ENCODE results near the gene GCN1. TPM values are rescaled to one million over a fixed set of nuclear protein-coding genes. Genes with fewer than 3 reads are reported as not detected.

The GCN1 gene
- total and polyA plus RNA-seq, 4 donors, result 19.3 to 93.6 (median 53.1) TPM

DNA sequence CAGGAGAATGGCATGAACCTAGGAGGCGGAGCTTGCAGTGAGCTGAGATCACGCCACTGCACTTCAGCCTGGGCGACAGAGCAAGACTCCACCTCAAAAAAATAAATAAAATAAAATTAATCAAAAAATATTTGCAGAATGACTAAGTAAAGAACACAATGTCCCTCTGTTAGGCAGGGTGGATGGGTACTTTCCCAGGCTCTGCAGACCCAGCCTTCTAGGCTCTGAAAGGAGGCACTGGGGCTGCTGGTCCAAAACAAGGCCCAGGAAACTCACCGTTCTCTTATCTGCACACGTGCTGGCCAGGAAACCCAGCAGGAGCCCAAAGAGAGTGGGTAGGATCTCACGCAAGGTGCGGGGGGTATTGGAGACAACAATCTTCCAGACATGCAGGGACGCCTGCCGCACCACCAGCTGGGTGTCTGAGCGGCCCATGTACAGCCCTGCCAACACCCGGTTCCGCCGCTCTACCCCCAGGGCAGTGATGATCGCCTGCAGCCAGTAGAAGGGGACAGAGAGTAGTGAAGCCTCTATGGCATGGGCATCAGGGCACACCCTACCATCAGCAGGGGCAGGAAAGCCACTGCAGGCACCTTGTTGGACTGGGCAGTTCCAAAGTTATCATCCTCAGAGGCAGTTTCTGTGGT is 52.2 kb downstream of the GCN1 start:
- Histone ChIP-seq H3K4me1 (ENCODE audit: control insufficient read depth in 5 of 5, insufficient read depth in 5 of 5, low read length in 5 of 5) (no peaks in the 10 kb centered on the region), H3K9ac (ENCODE audit: insufficient read depth in 1 of 2, low read length in 2 of 2) (no peak overlapping the region), H3K27me3 (ENCODE audit: control insufficient read depth in 3 of 3, insufficient read depth in 3 of 3, low read length in 2 of 3) (no peaks in the 10 kb centered on the region), H3K4me3 (no peak overlapping the region), H3K36me3 (ENCODE audit: control insufficient read depth in 4 of 4, insufficient read depth in 4 of 4, low read length in 4 of 4) (peaks cover 43 to 69% (median 63%) of the 10 kb centered on the region in 4 donors), H3K27ac (ENCODE audit: low read depth in 1 of 2, low read length in 1 of 2) (no peak overlapping the region), H3K9me3 (ENCODE audit: control insufficient read depth in 4 of 4, insufficient read depth in 3 of 4, low read length in 3 of 4) (no peaks in the 10 kb centered on the region)
- TF ChIP-seq, protein P1, sequence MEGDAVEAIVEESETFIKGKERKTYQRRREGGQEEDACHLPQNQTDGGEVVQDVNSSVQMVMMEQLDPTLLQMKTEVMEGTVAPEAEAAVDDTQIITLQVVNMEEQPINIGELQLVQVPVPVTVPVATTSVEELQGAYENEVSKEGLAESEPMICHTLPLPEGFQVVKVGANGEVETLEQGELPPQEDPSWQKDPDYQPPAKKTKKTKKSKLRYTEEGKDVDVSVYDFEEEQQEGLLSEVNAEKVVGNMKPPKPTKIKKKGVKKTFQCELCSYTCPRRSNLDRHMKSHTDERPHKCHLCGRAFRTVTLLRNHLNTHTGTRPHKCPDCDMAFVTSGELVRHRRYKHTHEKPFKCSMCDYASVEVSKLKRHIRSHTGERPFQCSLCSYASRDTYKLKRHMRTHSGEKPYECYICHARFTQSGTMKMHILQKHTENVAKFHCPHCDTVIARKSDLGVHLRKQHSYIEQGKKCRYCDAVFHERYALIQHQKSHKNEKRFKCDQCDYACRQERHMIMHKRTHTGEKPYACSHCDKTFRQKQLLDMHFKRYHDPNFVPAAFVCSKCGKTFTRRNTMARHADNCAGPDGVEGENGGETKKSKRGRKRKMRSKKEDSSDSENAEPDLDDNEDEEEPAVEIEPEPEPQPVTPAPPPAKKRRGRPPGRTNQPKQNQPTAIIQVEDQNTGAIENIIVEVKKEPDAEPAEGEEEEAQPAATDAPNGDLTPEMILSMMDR (IDR thresholded peaks at IDR 0.05; ENCODE audit: control extremely low read depth, extremely low read depth), result no peak
- DNase-seq (no peak), ATAC-seq (ENCODE audit: insufficient read depth, low FRiP score) (no peak)
- WGBS, 2 donors, result 97 to 98% methylated on average over 14 of the region's 14 CpGs

DNA sequence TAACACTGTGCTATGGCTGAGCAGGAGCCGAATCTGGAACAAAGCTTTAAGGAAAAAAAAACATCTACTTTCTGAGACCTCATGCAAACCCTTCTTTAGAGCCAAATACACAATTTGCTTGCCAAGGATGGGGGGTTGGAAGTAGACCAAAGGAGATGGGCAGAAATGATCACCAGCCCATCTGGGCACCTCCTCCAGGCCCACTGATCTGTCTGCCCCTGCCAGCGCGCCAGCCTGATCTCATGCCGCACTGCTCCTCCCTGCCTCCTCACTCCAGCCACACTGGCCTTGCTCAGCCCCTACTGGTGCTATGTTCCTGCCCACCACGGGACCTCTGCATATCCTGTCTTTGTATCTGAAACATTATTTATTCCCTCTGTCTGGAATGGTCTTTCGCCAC is 53.2 kb downstream of the GCN1 start:
- Histone ChIP-seq H3K27me3 (ENCODE audit: control insufficient read depth in 3 of 3, insufficient read depth in 3 of 3, low read length in 2 of 3) (no peaks in the 10 kb centered on the region), H3K4me3 (no peak overlapping the region), H3K9ac (ENCODE audit: insufficient read depth in 1 of 2, low read length in 2 of 2) (no peak overlapping the region), H3K36me3 (ENCODE audit: control insufficient read depth in 4 of 4, insufficient read depth in 4 of 4, low read length in 4 of 4) (peaks cover 38 to 70% (median 65%) of the 10 kb centered on the region in 4 donors), H3K27ac (ENCODE audit: low read depth in 1 of 2, low read length in 1 of 2) (no peak overlapping the region), H3K4me1 (ENCODE audit: control insufficient read depth in 5 of 5, insufficient read depth in 5 of 5, low read length in 5 of 5) (no peaks in the 10 kb centered on the region), H3K9me3 (ENCODE audit: control insufficient read depth in 4 of 4, insufficient read depth in 3 of 4, low read length in 3 of 4) (no peaks in the 10 kb centered on the region)
- 96 to 98% methylated on average over 6 of the region's 6 CpGs for WGBS, 2 donors
- DNase-seq (no peak), ATAC-seq (ENCODE audit: insufficient read depth, low FRiP score) (no peak)
- TF ChIP-seq, protein P1 (IDR thresholded peaks at IDR 0.05; ENCODE audit: control extremely low read depth, extremely low read depth), result no peak

DNA sequence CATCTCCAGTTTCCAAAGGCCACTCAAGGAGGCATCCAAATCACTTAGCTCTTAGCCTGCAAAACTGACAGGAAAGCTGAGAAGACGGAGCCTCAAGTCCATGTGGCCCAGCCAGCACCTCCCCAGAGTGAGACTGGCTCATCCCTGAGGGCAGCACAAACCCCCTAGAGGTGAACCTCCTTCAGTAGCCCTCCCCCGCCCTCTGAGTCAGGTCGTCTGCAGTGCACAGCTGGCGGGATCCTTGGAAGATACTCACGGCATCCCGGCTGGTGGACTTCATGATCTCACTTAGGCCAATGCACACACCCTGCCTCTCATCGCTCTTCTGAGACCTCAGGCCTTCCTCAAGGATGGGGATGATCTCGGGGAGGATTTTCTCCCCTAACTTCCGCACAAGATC is 53.9 kb downstream of the GCN1 start:
- Histone ChIP-seq H3K4me1 (ENCODE audit: control insufficient read depth in 5 of 5, insufficient read depth in 5 of 5, low read length in 5 of 5) (no peaks in the 10 kb centered on the region), H3K9ac (ENCODE audit: insufficient read depth in 1 of 2, low read length in 2 of 2) (no peak overlapping the region), H3K27ac (ENCODE audit: low read depth in 1 of 2, low read length in 1 of 2) (no peak overlapping the region), H3K36me3 (ENCODE audit: control insufficient read depth in 4 of 4, insufficient read depth in 4 of 4, low read length in 4 of 4) (peaks cover 41 to 73% (median 69%) of the 10 kb centered on the region in 4 donors), H3K27me3 (ENCODE audit: control insufficient read depth in 3 of 3, insufficient read depth in 3 of 3, low read length in 2 of 3) (no peaks in the 10 kb centered on the region), H3K9me3 (ENCODE audit: control insufficient read depth in 4 of 4, insufficient read depth in 3 of 4, low read length in 3 of 4) (no peaks in the 10 kb centered on the region), H3K4me3 (no peak overlapping the region)
- ATAC-seq (ENCODE audit: insufficient read depth, low FRiP score) (no peak), DNase-seq (no peak)
- TF ChIP-seq, protein P1 (IDR thresholded peaks at IDR 0.05; ENCODE audit: control extremely low read depth, extremely low read depth), result no peak
- 95% methylated on average over 9 of the region's 9 CpGs for WGBS, 2 donors

DNA sequence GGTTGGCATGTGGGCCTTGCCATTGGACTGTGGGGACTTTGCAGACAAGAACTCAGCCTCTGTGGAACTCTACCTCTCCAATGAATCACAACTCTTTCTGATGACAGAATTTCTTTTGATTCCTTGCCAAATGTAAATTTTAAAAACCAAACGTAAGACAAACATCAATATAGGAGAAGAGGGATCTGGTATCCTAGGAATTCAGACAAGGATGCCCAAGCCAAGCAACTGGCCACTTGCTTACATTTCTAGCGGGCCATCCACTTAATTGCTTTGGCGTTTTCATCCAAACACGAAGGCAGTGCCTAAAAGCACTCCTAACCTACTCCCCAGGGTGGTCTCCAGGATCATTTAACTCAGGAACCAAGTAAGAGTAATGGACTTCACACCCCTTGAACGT is 54.6 kb downstream of the GCN1 start:
- 80 to 88% methylated on average over 5 of the region's 5 CpGs for WGBS, 2 donors
- H3K4me1 ChIP-seq (ENCODE audit: control insufficient read depth in 5 of 5, insufficient read depth in 5 of 5, low read length in 5 of 5), result no peaks in the 10 kb centered on the region
- TF ChIP-seq, protein P1 (IDR thresholded peaks at IDR 0.05; ENCODE audit: control extremely low read depth, extremely low read depth), result no peak
- no peaks in the 10 kb centered on the region for H3K27me3 ChIP-seq (ENCODE audit: control insufficient read depth in 3 of 3, insufficient read depth in 3 of 3, low read length in 2 of 3)
- H3K36me3 ChIP-seq (ENCODE audit: control insufficient read depth in 4 of 4, insufficient read depth in 4 of 4, low read length in 4 of 4), result peaks cover 44 to 72% (median 66%) of the 10 kb centered on the region in 4 donors
- no peak overlapping the region for H3K9ac ChIP-seq (ENCODE audit: insufficient read depth in 1 of 2, low read length in 2 of 2)
- H3K27ac ChIP-seq (ENCODE audit: low read depth in 1 of 2, low read length in 1 of 2), result no peak overlapping the region
- H3K4me3 ChIP-seq, result no peak overlapping the region
- DNase-seq, result no peak
- no peaks in the 10 kb centered on the region for H3K9me3 ChIP-seq (ENCODE audit: control insufficient read depth in 4 of 4, insufficient read depth in 3 of 4, low read length in 3 of 4)
- no peak for ATAC-seq (ENCODE audit: insufficient read depth, low FRiP score)
